ENCODE measurements around the gene TSGA10. TPM values are rescaled to one million over a fixed set of nuclear protein-coding genes. Genes with fewer than 3 reads are reported as not detected.
"Not testable (repeated sequence)": the region's sequence is repeated elsewhere in the genome, so short reads cannot be mapped to it uniquely, and the experiment has no call there.

Gene TSGA10
- total and polyA plus RNA-seq, 2 experiments from 2014 or later: 6.4 to 24.2 TPM

GRCh38 chr2:99000708-99001107 lies 154.0 kb downstream of the TSGA10 start (continued):
- TF ChIP-seq ZNF462 (CRISPR knock-in tag; IDR thresholded peaks at IDR 0.05): no peak
- TF ChIP-seq STAT1 (IDR thresholded peaks at IDR 0.05; ENCODE audit: unreplicated experiment): no peak
- TF ChIP-seq NANOG (IDR thresholded peaks at IDR 0.05; ENCODE audit: borderline replicate concordance): no peak
- TF ChIP-seq EZH2phosphoT487 (IDR thresholded peaks at IDR 0.05; ENCODE audit: unreplicated experiment): no peak

- not testable (repeated sequence) for H3K27ac Mint-ChIP-seq; H3F3A ChIP-seq (replicated peaks; ENCODE audit: low read depth); H3K36me3 ChIP-seq (ENCODE audit: insufficient read depth); DNase-seq (ENCODE audit: low spot score); H2AFZ ChIP-seq; H4K20me1 ChIP-seq (replicated peaks; ENCODE audit: insufficient read depth); H3K27me3 Mint-ChIP-seq (ENCODE audit: insufficient read depth, low read depth, poor library complexity); H3K27me3 ChIP-seq (ENCODE audit: insufficient read depth); ATAC-seq; H3K36me3 Mint-ChIP-seq (ENCODE audit: low read depth); H3K9me2 ChIP-seq (ENCODE audit: insufficient read depth); H3K4me2 ChIP-seq; H3K79me2 ChIP-seq (replicated peaks; ENCODE audit: insufficient read depth); H3K27ac ChIP-seq (ENCODE audit: low read depth); H3K4me3 ChIP-seq; H3K4me1 Mint-ChIP-seq; H3K4me1 ChIP-seq (ENCODE audit: insufficient read depth); H3K4me3 Mint-ChIP-seq
- peaks cover 20% of the 10 kb centered on the region; the same call in 2 of the 3 replicates for H3K9me3 Mint-ChIP-seq
Measured at GRCh38 chr2:98988695-98989094, 166.0 kb downstream of the TSGA10 start.

Measured in GM23338 (cell line).